GM19025 (cell line): ENCODE measurements around the gene CTBP2.
"Not testable (repeated sequence)": the region's sequence is repeated elsewhere in the genome, so short reads cannot be mapped to it uniquely, and the experiment has no call there.

Experiments used
- ATAC-seq: cut with Tn5 transposase; IDR thresholded peaks from one replicate; pipeline ENCODE4 v1.9.1; 2021; ENCODE audit warnings: mild to moderate bottlenecking, low read depth, moderate library complexity; ENCODE audit not compliant: unreplicated experiment

The CTBP2 gene

DNA sequence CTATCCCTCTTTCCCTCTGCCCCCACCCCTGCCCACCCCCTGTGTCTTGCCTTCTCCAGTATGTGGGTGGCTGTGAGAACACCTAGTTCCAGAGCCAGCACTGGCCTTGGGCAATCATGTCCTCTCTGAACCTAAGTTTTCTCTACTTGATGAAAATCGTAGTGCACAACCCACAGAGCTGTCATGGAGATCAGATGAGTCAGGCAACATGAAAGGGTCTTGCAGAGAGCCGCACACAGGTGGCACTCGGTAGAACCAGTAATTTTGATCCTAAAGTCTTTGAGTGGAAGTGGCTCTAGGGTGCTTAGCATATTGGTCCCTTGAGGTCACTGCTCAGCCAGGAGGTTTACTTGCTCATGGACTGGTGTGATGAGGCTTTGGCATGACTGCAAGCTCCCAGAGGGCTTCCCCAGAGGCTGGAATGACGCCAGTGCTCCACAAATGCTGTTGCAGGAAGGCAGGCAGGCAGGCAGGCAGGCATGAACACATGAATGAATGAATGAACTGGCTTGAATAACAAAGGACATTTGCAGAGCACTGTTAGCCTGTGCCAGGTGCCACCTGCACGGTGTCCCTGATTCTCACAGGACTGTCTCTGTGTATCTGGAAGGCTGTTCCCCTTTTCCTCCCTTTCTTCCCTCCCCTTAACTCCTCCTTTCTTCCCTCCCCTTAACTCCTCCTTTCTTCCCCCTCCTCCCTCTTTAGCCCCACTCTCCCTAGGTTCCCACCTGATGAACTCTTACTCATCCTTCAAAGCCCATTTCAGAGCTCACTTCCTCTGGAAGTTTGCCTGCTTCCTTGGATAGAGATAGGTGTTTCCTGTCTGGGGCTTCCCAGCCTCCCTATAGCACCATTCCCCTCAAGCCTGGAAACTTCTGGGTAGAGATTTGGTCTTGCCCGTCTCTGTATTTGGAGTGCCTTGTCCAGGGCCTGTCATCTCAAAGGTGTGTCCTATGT is 27.2 kb upstream of the CTBP2 start:
- ATAC-seq = no peak

DNA sequence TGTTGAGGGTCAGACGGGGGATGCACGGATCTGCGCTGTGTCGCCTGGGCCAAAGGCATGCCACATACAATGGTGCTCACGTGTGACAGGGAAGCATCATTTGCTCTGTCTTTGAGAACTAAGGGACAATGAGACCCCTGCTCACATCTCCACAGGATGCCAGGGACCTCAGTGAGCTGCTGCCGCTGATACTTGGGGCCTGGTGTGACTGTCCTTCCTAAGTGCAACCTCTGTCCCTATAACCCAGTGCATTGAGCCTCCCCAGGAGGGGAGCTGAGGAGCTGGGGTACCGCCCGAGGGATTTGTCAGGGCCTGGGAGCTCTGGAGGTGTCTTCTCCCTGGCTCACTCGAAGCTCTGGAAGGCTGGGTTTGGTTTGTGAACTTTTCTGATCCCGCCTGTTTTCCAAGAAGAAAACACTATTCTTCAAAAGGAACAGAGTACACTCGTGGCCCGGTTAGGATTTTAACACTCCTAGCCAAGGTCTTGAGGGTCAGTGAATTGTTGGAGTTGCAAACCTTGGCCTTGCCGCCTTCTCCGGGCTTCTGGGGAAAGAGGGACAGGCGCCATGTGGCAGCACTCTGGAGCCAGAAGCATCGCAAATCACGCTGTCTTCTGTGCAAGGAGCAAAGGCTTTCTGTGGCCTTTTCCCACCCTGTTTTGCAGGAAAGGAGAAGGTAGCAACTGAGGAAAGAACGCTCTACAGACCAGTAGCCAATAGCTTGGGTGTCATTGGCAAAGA is 26.2 kb upstream of the CTBP2 start:
- no peak for ATAC-seq

DNA sequence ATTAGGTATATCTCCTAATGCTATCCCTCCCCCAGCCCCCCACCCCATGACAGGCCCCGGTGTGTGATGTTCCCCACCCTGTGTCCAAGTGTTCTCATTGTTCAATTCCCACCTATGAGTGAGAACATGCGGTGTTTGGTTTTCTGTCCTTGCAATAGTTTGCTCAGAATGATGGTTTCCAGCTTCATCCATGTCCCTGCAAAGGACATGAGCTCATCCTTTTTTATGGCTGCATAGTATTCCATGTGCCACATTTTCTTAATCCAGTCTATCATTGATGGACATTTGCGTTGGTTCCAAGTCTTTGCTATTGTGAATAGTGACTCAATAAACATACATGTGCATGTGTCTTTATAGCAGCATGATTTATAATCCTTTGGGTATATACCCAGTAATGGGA is 18.7 kb upstream of the CTBP2 start:
- not testable (repeated sequence) for ATAC-seq

- ATAC-seq = no peak
Measured at GRCh38 chr10:125177641-125178640, 17.6 kb upstream of the CTBP2 start.

DNA sequence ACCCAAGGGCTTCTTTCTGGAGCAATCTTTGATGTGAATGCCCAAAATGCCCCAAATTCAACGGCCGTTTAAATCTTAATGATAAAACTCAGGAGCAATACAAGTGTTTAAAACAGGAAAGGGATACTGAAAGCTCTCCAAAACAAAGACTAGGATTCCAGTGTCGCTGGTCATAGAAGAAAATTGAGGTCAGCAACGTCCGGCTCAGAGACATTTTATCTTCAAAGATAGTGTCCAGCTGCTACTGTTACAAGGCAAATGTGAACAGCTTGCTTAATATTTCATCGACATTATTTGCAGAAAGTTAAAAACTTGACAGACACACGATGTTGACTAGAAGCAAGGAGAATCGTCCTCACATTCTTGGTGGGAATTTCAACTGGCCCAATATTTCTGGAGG is 15.4 kb upstream of the CTBP2 start:
- ATAC-seq = no peak

DNA sequence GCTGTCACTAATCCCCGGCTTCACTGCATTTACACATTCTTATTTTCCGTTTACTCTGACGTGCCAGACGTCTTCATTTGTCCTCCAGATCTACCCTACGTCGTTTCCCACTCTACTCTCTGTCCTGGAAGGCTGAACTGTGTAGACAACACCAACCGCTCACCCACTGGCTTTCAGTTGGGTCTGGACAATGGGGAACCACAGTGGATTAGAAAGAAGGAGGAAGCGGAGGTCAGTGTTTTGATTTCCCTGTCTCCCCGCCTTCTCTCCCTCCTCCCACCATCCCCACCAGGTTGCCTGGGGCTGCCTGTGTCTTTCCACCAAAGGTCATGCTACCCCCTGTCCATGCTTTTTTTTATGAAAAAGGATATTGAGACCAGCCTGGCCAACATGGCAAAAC is 14.0 kb upstream of the CTBP2 start:
- no peak for ATAC-seq

DNA sequence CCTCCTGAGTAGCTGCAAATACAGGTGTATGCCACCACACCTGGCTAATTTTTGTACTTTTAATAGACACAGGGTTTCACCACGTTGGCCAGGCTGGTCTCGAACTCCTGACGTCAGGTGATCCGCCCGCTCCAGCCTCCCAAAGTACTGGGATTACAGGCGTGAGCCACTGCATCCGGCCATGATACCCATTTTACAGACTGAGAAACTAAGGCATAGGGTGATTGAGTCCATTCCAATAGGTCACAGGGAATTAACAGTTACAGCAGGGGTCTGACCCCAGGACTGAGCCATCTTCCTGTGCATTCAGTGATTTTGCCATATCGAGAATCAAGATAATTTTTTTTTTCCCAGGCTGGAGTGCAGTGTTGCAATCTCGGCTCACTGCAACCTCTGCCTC is 12.3 kb upstream of the CTBP2 start:
- ATAC-seq = no peak

GRCh38 chr10:125171402-125172306 is 11.3 kb upstream of the CTBP2 start:
- ATAC-seq = no peak

GRCh38 chr10:125169915-125170314 is 9.6 kb upstream of the CTBP2 start:
- ATAC-seq = no peak

DNA sequence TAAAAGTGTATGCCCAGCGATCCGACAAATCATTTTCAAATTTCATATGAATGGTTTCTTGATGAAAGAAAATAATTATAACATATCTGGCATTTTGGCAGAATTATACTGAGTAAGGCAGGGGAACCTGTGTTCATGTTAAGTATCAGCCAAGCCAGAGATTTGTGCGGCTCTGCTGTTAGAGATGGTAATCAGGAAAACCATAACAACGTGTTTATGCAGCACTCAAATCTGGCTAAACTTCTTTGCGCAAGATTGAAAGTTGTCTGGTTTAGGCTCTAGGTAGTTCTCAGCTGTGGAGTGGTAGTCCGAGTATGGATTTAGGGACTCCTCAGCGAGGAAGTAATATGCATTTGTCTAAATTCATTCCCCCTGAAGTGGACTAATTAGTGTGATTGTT is 8.9 kb upstream of the CTBP2 start:
- no peak for ATAC-seq

DNA sequence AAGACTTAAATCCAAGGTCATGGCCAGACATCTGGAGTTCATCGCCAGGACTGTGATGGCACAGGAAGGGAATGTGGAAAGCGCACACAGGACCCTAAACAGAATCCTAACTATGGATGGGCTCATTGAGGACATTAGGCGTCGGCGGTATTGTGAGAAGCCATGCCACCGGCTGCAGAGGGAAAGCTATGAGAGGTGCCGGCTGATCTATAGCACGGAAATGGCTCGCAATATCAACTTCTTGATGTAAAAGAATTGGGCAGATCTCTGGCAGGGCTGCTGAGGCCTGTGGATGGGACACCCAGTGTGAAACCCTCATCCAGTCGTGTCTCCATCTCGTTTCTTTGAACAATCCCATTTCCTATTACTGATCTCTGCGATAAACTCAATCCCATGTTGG is 6.3 kb upstream of the CTBP2 start:
- no peak for ATAC-seq

- no peak for ATAC-seq
Measured at GRCh38 chr10:125165584-125166573, 5.5 kb upstream of the CTBP2 start.

DNA sequence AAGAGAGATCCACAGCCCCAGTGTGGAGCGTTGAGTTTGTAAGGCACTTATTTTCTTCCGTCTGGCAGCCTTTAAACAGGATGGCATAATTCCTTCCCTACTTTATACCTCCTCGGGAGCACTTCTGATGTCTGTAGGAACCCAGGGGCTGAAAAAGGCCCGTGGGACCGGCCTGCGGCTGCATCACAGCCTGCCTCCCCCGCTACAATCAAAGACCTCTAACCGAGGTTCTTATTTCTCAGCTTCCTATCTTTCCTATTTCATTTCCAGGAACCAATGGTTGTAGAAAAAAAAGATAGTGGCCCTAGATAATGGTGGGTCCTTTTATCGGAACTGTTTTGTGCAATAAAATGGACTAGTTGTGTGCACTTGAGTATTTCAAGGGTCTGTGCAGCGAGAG is 4.1 kb upstream of the CTBP2 start:
- no peak for ATAC-seq

GRCh38 chr10:125163803-125164202 is 3.4 kb upstream of the CTBP2 start:
- no peak for ATAC-seq

DNA sequence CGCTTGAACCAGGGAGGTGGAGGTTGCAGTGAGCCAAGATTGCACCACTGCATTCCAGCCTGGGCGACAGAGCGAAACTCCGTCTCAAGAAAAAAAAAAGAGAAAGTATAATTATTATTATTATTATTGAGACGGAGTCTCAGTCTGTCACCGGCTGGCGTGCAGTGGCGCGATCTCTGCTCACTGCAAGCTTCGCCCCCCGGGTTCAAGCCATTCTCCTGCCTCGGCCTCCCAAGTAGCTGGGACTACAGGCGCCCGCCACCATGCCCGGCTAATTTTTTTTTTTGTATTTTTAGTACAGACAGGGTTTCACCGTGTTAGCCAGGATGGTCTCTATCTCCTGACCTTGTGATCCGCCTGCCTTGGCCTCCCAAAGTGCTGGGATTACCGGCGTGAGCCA is 2.9 kb upstream of the CTBP2 start:
- not testable (repeated sequence) for ATAC-seq

DNA sequence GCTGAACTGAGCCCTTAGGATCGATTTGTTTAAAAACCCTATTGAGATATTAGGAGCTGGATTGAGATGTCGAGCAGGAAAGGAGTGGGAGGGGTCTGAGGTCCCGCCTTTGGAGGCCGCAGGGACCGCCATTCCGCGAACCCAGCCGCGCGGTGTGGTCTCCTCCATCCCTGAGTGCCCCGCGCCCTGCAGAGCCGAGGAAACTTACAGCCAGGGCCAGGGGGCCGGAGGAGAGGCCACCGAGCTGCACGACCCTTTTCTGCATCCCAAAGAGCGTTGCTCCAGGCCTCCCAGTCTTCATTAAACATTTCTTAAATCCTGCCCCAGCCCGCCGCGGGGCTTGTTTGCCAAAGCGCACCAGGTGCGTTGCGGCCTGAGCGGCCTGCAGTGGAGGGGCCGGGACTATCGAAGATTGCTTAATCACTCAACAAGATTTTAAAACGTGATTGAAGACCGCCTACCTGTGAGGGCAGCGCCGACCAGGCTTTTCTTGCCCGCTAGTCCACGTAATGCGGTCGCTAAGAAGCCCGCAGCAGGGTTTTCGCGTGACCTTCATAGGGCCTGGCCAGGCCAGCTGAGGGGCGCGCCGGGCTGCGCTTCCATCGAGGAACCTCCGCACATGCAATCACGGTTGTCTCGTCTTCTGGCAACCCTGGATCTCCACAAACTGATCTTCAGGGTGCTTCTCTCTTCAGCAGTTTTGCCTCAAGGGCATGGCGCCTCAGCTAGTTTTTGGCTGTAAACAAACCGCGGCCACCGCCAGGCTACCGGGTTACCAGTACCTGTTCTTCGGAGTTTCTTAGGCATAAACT is 2.0 kb upstream of the CTBP2 start:
- ATAC-seq = no peak

- no peak for ATAC-seq
Measured at GRCh38 chr10:125161707-125162119, 1.4 kb upstream of the CTBP2 start.
